H1 (cell line): Measurements from ENCODE around the gene FADS2. TPM values are rescaled to one million over a fixed set of nuclear protein-coding genes. Genes with fewer than 3 reads are reported as not detected.

Experiments used
- CTCF ChIA-PET: fragments of 300-600 bp; sonication (Branson Sonifier 250); formaldehyde crosslinking; loops from one replicate; lab custom pipeline; 2021; ENCODE audit not compliant: partially characterized antibody; lab: Charles Lee
- POLR2A ChIA-PET: fragments of 300-600 bp; sonication (Branson Sonifier 250); formaldehyde crosslinking; loops from one replicate; lab custom pipeline; 2021; ENCODE audit warnings: inconsistent platforms; ENCODE audit not compliant: partially characterized antibody; lab: Charles Lee
- DNase-seq, 2 experiments: peaks; one replicate each; pipeline versions ENCODE4 v3.0.0 to v3.0.0-alpha.2; 2010 to 2022; ENCODE audit warnings: low spot score in 2 of 2, low read depth in 1 of 2, mixed read lengths in 1 of 2
- FAIRE-seq: peaks from 2 replicates; lab custom pipeline; 2011; peaks lifted over from hg19 to GRCh38; lab: Jason Lieb, UNC
- H2AFZ ChIP-seq: 2 replicates; pipeline ENCODE4 v1.8.1; 2012; ENCODE audit warnings: low read length, inconsistent platforms
- H2AK5ac ChIP-seq: 2 replicates; pipeline ENCODE4 v1.6.1; 2013; ENCODE audit warnings: low read depth, low read length
- H2BK120ac ChIP-seq: replicated peaks from 2 replicates; pipeline ENCODE3; 2013; ENCODE audit warnings: low read depth, low read length, inconsistent platforms
- H2BK12ac ChIP-seq: 2 replicates; pipeline ENCODE4 v1.6.1; 2013; ENCODE audit warnings: low read depth, low read length
- H2BK15ac ChIP-seq: 2 replicates; pipeline ENCODE4 v1.6.1; 2013; ENCODE audit warnings: low read length
- H2BK20ac ChIP-seq: 2 replicates; pipeline ENCODE4 v1.6.1; 2013; ENCODE audit warnings: low read length
- H2BK5ac ChIP-seq: 2 replicates; pipeline ENCODE4 v1.6.1; 2013; ENCODE audit warnings: low read depth, low read length
- H3K14ac ChIP-seq: 2 replicates; pipeline ENCODE4 v1.6.1; 2013; ENCODE audit warnings: inconsistent platforms; ENCODE audit not compliant: insufficient read length
- H3K18ac ChIP-seq: 2 replicates; pipeline ENCODE4 v1.6.1; 2013; ENCODE audit warnings: low read length; ENCODE audit errors: extremely low read depth
- H3K23ac ChIP-seq: 2 replicates; pipeline ENCODE4 v1.6.1; 2013; ENCODE audit warnings: inconsistent platforms; ENCODE audit not compliant: insufficient read length
- H3K23me2 ChIP-seq: 2 replicates; pipeline ENCODE4 v1.6.1; 2013; ENCODE audit warnings: low read depth, low read length
- H3K27ac ChIP-seq: 2 replicates; pipeline ENCODE4 v1.6.1; 2011; ENCODE audit warnings: low read depth, low read length, inconsistent platforms
- H3K27me3 ChIP-seq, 4 experiments: replicated peaks in 1 of 4; 1 replicate in 1 of 4; 2 replicates in 3 of 4; pipeline versions ENCODE4 v1.6.1 to v1.8.1; 2011 to 2013; ENCODE audit warnings: low read length in 3 of 4, mild to moderate bottlenecking in 3 of 4, inconsistent platforms in 2 of 4, mixed read lengths in 2 of 4, moderate library complexity in 1 of 4; ENCODE audit not compliant: control insufficient read depth in 3 of 4, insufficient read depth in 3 of 4; ENCODE audit errors: extremely low read depth in 1 of 4
- H3K36me3 ChIP-seq, 4 experiments: 2 replicates each; pipeline versions ENCODE4 v1.6.1 to v1.8.1; 2011 to 2013; ENCODE audit warnings: mild to moderate bottlenecking in 4 of 4, low read length in 3 of 4, moderate library complexity in 2 of 4, control low read depth in 1 of 4, inconsistent platforms in 1 of 4; ENCODE audit not compliant: insufficient read depth in 4 of 4, control insufficient read depth in 2 of 4
- H3K4ac ChIP-seq: replicated peaks from 2 replicates; pipeline ENCODE3; 2013; ENCODE audit warnings: low read length, low read depth, mixed read lengths, inconsistent platforms; ENCODE audit not compliant: insufficient read length
- H3K4me1 ChIP-seq, 4 experiments: replicated peaks in 1 of 4; 1 replicate in 1 of 4; 2 replicates in 3 of 4; pipeline versions ENCODE4 v1.6.1 to v1.8.1; 2011 to 2013; ENCODE audit warnings: low read length in 3 of 4, inconsistent platforms in 2 of 4, mixed read lengths in 1 of 4; ENCODE audit not compliant: insufficient read depth in 4 of 4, control insufficient read depth in 3 of 4
- H3K4me2 ChIP-seq, 2 experiments: 2 replicates each; pipeline versions ENCODE4 v1.6.1 to v1.8.1; 2011 to 2013; ENCODE audit warnings: low read depth in 2 of 2, low read length in 2 of 2, control low read depth in 1 of 2, inconsistent platforms in 1 of 2, mild to moderate bottlenecking in 1 of 2; ENCODE audit not compliant: insufficient read depth in 1 of 2
- H3K4me3 ChIP-seq, 4 experiments: fragments of 200-600, 300-600 bp in 1 of 4; sonication (generic), shearing (Covaris generic), sonication (Bioruptor Twin) in 1 of 4; 2 replicates each; pipeline versions ENCODE4 v1.5.1 to v1.8.1; 2011 to 2016; ENCODE audit warnings: low read length in 4 of 4, low read depth in 3 of 4, control low read depth in 2 of 4, inconsistent platforms in 2 of 4, mild to moderate bottlenecking in 2 of 4, mixed read lengths in 1 of 4, moderate library complexity in 1 of 4; ENCODE audit not compliant: insufficient read depth in 2 of 4; ENCODE audit errors: extremely low read depth in 1 of 4
- H3K56ac ChIP-seq: replicated peaks from 2 replicates; pipeline ENCODE3; 2013; ENCODE audit warnings: low read depth, mild to moderate bottlenecking, mixed read lengths, low read length, inconsistent platforms; ENCODE audit not compliant: insufficient read length
- H3K79me1 ChIP-seq: 2 replicates; pipeline ENCODE4 v1.6.1; 2013; ENCODE audit warnings: low read depth, low read length, control low read depth
- H3K79me2 ChIP-seq, 2 experiments: 2 replicates each; pipeline versions ENCODE4 v1.6.1 to v1.8.1; 2012 to 2013; ENCODE audit warnings: low read length in 2 of 2, mild to moderate bottlenecking in 2 of 2, inconsistent platforms in 1 of 2; ENCODE audit not compliant: insufficient read depth in 2 of 2, control insufficient read depth in 1 of 2
- H3K9ac ChIP-seq, 4 experiments: replicated peaks in 1 of 4; 1 replicate in 1 of 4; 2 replicates in 3 of 4; pipeline versions ENCODE4 v1.6.1 to v1.8.1; 2011 to 2013; ENCODE audit warnings: low read depth in 3 of 4, low read length in 3 of 4, control low read depth in 2 of 4, mild to moderate bottlenecking in 2 of 4, moderate library complexity in 2 of 4, inconsistent platforms in 1 of 4; ENCODE audit errors: extremely low read depth in 1 of 4
- H3K9me3 ChIP-seq, 2 experiments: 2 replicates each; pipeline versions ENCODE4 v1.6.1 to v1.8.1; 2012 to 2013; ENCODE audit warnings: mild to moderate bottlenecking in 2 of 2, moderate library complexity in 2 of 2, control low read depth in 1 of 2, inconsistent platforms in 1 of 2, low read depth in 1 of 2, low read length in 1 of 2, mixed read lengths in 1 of 2; ENCODE audit not compliant: insufficient read depth in 2 of 2
- H4K20me1 ChIP-seq, 2 experiments: replicated peaks in 1 of 2; 2 replicates each; pipeline versions ENCODE3 to v1.8.1; 2011 to 2013; ENCODE audit warnings: inconsistent platforms in 2 of 2, low read length in 2 of 2, mild to moderate bottlenecking in 1 of 2; ENCODE audit not compliant: insufficient read depth in 2 of 2, control insufficient read depth in 1 of 2
- H4K5ac ChIP-seq: 2 replicates; pipeline ENCODE4 v1.6.1; 2013; ENCODE audit warnings: low read length, low read depth, mixed read lengths, inconsistent platforms; ENCODE audit not compliant: insufficient read length
- H4K8ac ChIP-seq: 2 replicates; pipeline ENCODE4 v1.8.0; 2013; ENCODE audit warnings: mild to moderate bottlenecking, moderate library complexity, low read length, inconsistent platforms; ENCODE audit not compliant: insufficient read depth; ENCODE audit errors: extremely low read depth
- H4K91ac ChIP-seq: replicated peaks from 2 replicates; pipeline ENCODE3; 2013; ENCODE audit warnings: low read length, mixed read lengths, inconsistent platforms; ENCODE audit not compliant: insufficient read length
- CHD2 ChIP-seq: IDR thresholded peaks from 2 replicates; pipeline ENCODE4 v1.6.1; 2012; ENCODE audit warnings: low read length, improper control_type of control experiment
- EGR1 ChIP-seq: IDR thresholded peaks from 2 replicates; pipeline ENCODE4 v1.6.1; 2011; ENCODE audit warnings: low read depth, low read length, borderline replicate concordance
- PHF8 ChIP-seq: fragments of 200-600 bp; sonication (generic); conservative IDR thresholded peaks from 2 replicates; pipeline ENCODE4 v1.7.1; 2012; ENCODE audit warnings: low read depth, mild to moderate bottlenecking, inconsistent platforms, low read length, moderate library complexity
- POU5F1 ChIP-seq: IDR thresholded peaks from 2 replicates; pipeline ENCODE4 v1.6.1; 2011; ENCODE audit warnings: low read depth, mild to moderate bottlenecking, low read length, moderate library complexity
- SP2 ChIP-seq: IDR thresholded peaks from 2 replicates; pipeline ENCODE4 v1.6.1; 2012; ENCODE audit warnings: mild to moderate bottlenecking, low read length, inconsistent platforms
- YY1 ChIP-seq: IDR thresholded peaks from 2 replicates; pipeline ENCODE4 v1.6.1; 2011; ENCODE audit warnings: low read depth, mild to moderate bottlenecking, low read length
- WGBS, 2 experiments: shearing (Covaris generic) in 1 of 2; methylation state at CpG; one replicate each; pipeline versions ENCODE4 v1.1.6 to v1.1.7; 2013 to 2015; ENCODE audit warnings: low lambda C conversion rate in 2 of 2, mixed read lengths in 2 of 2, inconsistent platforms in 1 of 2, low coverage in 1 of 2, missing lambda C conversion rate in 1 of 2; ENCODE audit not compliant: insufficient replicate concordance in 2 of 2, insufficient coverage in 1 of 2, insufficient read length in 1 of 2; ENCODE audit errors: extremely low coverage in 1 of 2, missing lambda C conversion rate in 1 of 2; 5-methylcytosine and 5-hydroxymethylcytosine counted together
- polyA plus RNA-seq, 7 experiments: library from polyadenylated mRNA; depleted of rRNA in 3 of 7; stranded (reverse) in 5 of 7; unstranded in 2 of 7; fragments of >200 nt in 5 of 7; fragments of 200-250 nt in 2 of 7; gene quantifications; 1 replicate in 5 of 7; 2 replicates in 1 of 7; 4 replicates in 1 of 7; pipeline versions ENCODE4 v1.2.1 to v1.2.3, GENCODE V29; 2011 to 2013; ENCODE audit warnings: missing spikeins in 2 of 7, mixed read lengths in 2 of 7
- total RNA-seq: library from RNA; stranded (reverse); fragmentation: NEBNext Ultra II Directional; extraction: Animal tissue kit (Norgen Biotek cat#: 25700); gene quantifications from 2 replicates; pipeline ENCODE4 v1.2.1, GENCODE V29; 2021
- TF ChIP-seq, protein P1 (sequence below): IDR thresholded peaks from 2 replicates; pipeline ENCODE4 v1.6.1; 2012; ENCODE audit warnings: low read length, inconsistent platforms

The FADS2 gene
- total and polyA plus RNA-seq, 2 of the 8 experiments (the other 6 are each of a cell fraction or from before 2014, with no cell fraction given), result 499 to 701 TPM

- no peaks in the 10 kb centered on the region for H4K20me1 ChIP-seq
- no peak overlapping the region for H3K56ac ChIP-seq
- H2BK120ac ChIP-seq, result no peak overlapping the region
- H3K9me3 ChIP-seq, result no peaks in the 10 kb centered on the region
- H4K8ac ChIP-seq, result no peak overlapping the region
- H2BK20ac ChIP-seq, result 0 out of 2 replicates have a peak overlapping the region, but pooled peaks have one; percentile 32
- H4K91ac ChIP-seq, result no peak overlapping the region
- ChIA-PET CTCF (interaction anchor here (0.5 to 23.2 kb wide), 20 partner anchors 8 to 290 kb away, joined by 3 to 658 read pairs (median 44); partner anchors contain the start of genes BEST1, FTH1, RAB3IL1 and SCGB1D1), POLR2A (interaction anchor here (1.5 to 15.5 kb wide), 3 partner anchors 17 to 83 kb away, joined by 4 to 137 read pairs (median 9); partner anchors contain the start of genes BEST1 and RAB3IL1)
- 0 out of 2 replicates have a peak overlapping the region, but pooled peaks have one; percentile 16 for H2BK5ac ChIP-seq
- DNase-seq, result no peak
- H3K79me2 ChIP-seq, result no peaks in the 10 kb centered on the region
- no peak for FAIRE-seq
- no peaks in the 10 kb centered on the region for H3K36me3 ChIP-seq
- H3K23me2 ChIP-seq, result no peaks in the 10 kb centered on the region
- no peaks in the 10 kb centered on the region for H3K27me3 ChIP-seq
- H3K4ac ChIP-seq, result no peak overlapping the region
- WGBS, 2 experiments, result 82% methylated on average over 12 of the region's 17 CpGs; no CpG with 5 or more reads in 1 of the 2 experiments
- no peak overlapping the region for H3K4me2 ChIP-seq
- no peak overlapping the region for H3K4me3 ChIP-seq
- H3K9ac ChIP-seq, result no peak overlapping the region
- no peak overlapping the region for H3K14ac ChIP-seq
- H3K79me1 ChIP-seq, result no peaks in the 10 kb centered on the region
- H2AFZ ChIP-seq, result no peak overlapping the region
- no peak overlapping the region for H2AK5ac ChIP-seq
- 0 out of 2 replicates have a peak overlapping the region, but pooled peaks have one; percentile 61 for H2BK15ac ChIP-seq
- no peak overlapping the region for H2BK12ac ChIP-seq
- H3K18ac ChIP-seq, result no peak overlapping the region
- H3K4me1 ChIP-seq, result peaks cover 0 to 27% (median 11%) of the 10 kb centered on the region in 4 experiments; a peak in 6 of 7 replicates
- H3K27ac ChIP-seq, result no peak overlapping the region
- no peak overlapping the region for H4K5ac ChIP-seq
- H3K23ac ChIP-seq, result no peak overlapping the region
- no peak for TF ChIP-seq CHD2
- no peak for TF ChIP-seq YY1
- TF ChIP-seq SP2, result no peak
- TF ChIP-seq PHF8, result no peak
- no peak for TF ChIP-seq EGR1
- TF ChIP-seq, protein P1, sequence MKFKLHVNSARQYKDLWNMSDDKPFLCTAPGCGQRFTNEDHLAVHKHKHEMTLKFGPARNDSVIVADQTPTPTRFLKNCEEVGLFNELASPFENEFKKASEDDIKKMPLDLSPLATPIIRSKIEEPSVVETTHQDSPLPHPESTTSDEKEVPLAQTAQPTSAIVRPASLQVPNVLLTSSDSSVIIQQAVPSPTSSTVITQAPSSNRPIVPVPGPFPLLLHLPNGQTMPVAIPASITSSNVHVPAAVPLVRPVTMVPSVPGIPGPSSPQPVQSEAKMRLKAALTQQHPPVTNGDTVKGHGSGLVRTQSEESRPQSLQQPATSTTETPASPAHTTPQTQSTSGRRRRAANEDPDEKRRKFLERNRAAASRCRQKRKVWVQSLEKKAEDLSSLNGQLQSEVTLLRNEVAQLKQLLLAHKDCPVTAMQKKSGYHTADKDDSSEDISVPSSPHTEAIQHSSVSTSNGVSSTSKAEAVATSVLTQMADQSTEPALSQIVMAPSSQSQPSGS, result no peak
- TF ChIP-seq POU5F1, result no peak
Measured at GRCh38 chr11:61900251-61900650, 72.2 kb downstream of the FADS2 start.
